MM.1S (cell line): ENCODE measurements around the gene TRIM72.

Experiments used
- DNase-seq: peaks from one replicate; pipeline ENCODE4 v3.0.0-alpha.2; 2015
- H2AFZ ChIP-seq: fragments of 300-600 bp; sonication (generic); 2 replicates; pipeline ENCODE4 v1.6.0; 2016; ENCODE audit warnings: antibody characterized with exemption, low read length
- H3F3A ChIP-seq: fragments of 300-600 bp; sonication (generic); 2 replicates; pipeline ENCODE4 v1.6.1; 2016; ENCODE audit warnings: mild to moderate bottlenecking, antibody characterized with exemption, low read length, moderate library complexity, mixed read lengths; ENCODE audit not compliant: insufficient read depth
- H3K27ac ChIP-seq: fragments of 300-600 bp; sonication (generic); 2 replicates; pipeline ENCODE4 v1.5.1; 2016; ENCODE audit warnings: mild to moderate bottlenecking, low read length
- H3K27me3 ChIP-seq: fragments of 300-600 bp; sonication (generic); replicated peaks from 2 replicates; pipeline ENCODE4 v1.6.0; 2016; ENCODE audit warnings: low read length; ENCODE audit not compliant: insufficient read depth
- H3K36me3 ChIP-seq: fragments of 300-600 bp; sonication (generic); replicated peaks from 2 replicates; pipeline ENCODE4 v1.6.1; 2016; ENCODE audit warnings: mild to moderate bottlenecking, low read length, mixed read lengths; ENCODE audit not compliant: insufficient read depth
- H3K4me1 ChIP-seq: fragments of 300-600 bp; sonication (generic); 2 replicates; pipeline ENCODE4 v1.6.1; 2016; ENCODE audit warnings: low read length, mixed read lengths
- H3K4me2 ChIP-seq: fragments of 300-600 bp; sonication (generic); 2 replicates; pipeline ENCODE4 v1.6.0; 2016; ENCODE audit warnings: low read depth, low read length
- H3K4me3 ChIP-seq: fragments of 300-600 bp; sonication (generic); 2 replicates; pipeline ENCODE4 v1.5.1; 2016; ENCODE audit warnings: low read length, mixed read lengths
- H3K79me2 ChIP-seq: fragments of 300-600 bp; sonication (generic); 2 replicates; pipeline ENCODE4 v1.6.1; 2016; ENCODE audit warnings: mixed run types, low read length, mixed read lengths
- H3K9ac ChIP-seq: fragments of 300-600 bp; sonication (generic); 2 replicates; pipeline ENCODE4 v1.6.1; 2016; ENCODE audit warnings: low read length, mixed read lengths
- H3K9me2 ChIP-seq: fragments of 300-600 bp; sonication (generic); replicated peaks from 2 replicates; pipeline ENCODE4 v1.6.1; 2016; ENCODE audit warnings: mild to moderate bottlenecking, low read length, mixed read lengths; ENCODE audit not compliant: insufficient read depth
- H3K9me3 ChIP-seq: fragments of 300-600 bp; sonication (generic); replicated peaks from 2 replicates; pipeline ENCODE4 v1.6.1; 2016; ENCODE audit warnings: mild to moderate bottlenecking, low read length, mixed read lengths; ENCODE audit not compliant: insufficient read depth
- H4K20me1 ChIP-seq: fragments of 300-600 bp; sonication (generic); 2 replicates; pipeline ENCODE4 v1.6.1; 2016; ENCODE audit warnings: mild to moderate bottlenecking, low read length, moderate library complexity, mixed read lengths; ENCODE audit not compliant: insufficient read depth
- CTCF ChIP-seq: fragments of 300-600 bp; sonication (generic); IDR thresholded peaks from 2 replicates; pipeline ENCODE4 v1.5.1; 2016; ENCODE audit warnings: antibody characterized with exemption, low read length, mixed read lengths
- EZH2 ChIP-seq: fragments of 300-600 bp; sonication (generic); optimal IDR thresholded peaks from 2 replicates; pipeline ENCODE3; 2017; ENCODE audit warnings: low read depth, mild to moderate bottlenecking, antibody characterized with exemption, low read length, mixed read lengths
- EZH2phosphoT487 ChIP-seq: fragments of 300-600 bp; sonication (generic); IDR thresholded peaks from 2 replicates; pipeline ENCODE4 v1.6.1; 2018; ENCODE audit warnings: antibody characterized with exemption, low read length

The TRIM72 gene

DNA sequence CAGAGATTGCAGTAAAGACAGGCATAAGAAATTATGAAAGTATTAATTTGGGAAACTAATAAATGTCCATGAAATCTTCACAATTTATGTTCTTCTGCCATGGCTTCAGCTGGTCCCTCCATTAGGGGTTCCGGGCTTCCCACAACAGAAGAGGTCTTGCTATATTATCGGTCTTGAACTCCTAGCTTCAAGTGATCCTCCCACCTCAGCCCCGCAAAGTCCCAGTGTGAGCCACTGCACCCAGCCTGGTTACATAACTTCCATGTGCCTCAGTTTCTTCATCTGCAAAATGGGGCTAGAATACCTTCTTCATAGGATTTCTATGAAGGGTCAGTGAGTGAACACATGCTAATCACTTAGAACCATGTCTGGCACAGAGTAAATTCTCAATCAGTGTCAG lies 32.4 kb downstream of the TRIM72 start:
- no peaks in the 10 kb centered on the region for H3K9me3 ChIP-seq
- peaks cover 17% of the 10 kb centered on the region; the same call in 1 of the 2 replicates for H3K27me3 ChIP-seq
- DNase-seq, result no peak
- TF ChIP-seq EZH2 (no peak), EZH2phosphoT487 (no peak), CTCF (no peak)
- no peaks in the 10 kb centered on the region for H3K79me2 ChIP-seq
- H3K4me2 ChIP-seq, result no peak overlapping the region
- H2AFZ ChIP-seq, result no peak overlapping the region
- no peak overlapping the region for H3K9ac ChIP-seq
- no peaks in the 10 kb centered on the region for H3F3A ChIP-seq
- H4K20me1 ChIP-seq, result no peaks in the 10 kb centered on the region
- no peak overlapping the region for H3K27ac ChIP-seq
- H3K4me3 ChIP-seq, result no peak overlapping the region
- H3K9me2 ChIP-seq, result no peaks in the 10 kb centered on the region
- H3K36me3 ChIP-seq, result no peaks in the 10 kb centered on the region
- H3K4me1 ChIP-seq, result no peaks in the 10 kb centered on the region

DNA sequence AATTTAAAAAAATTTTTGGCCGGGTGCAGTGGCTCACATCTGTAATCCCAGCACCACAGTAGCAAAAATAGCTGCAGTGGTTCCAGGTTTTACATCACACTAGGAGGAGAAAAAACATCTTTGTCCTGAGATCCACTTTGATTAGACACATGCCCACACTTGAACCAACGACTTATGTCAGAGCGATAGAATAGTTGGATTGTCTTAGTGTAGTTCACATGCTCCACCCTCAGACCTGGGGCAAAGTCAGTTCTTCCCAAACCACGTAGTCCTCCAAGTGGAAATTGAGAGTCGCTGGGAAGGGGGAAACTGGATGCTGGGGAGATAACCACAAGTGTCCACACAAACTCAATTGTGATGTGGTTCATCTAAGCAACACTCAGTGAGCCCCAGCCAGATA lies 34.4 kb downstream of the TRIM72 start:
- Histone ChIP-seq H3K4me3 (no peak overlapping the region), H3K9ac (no peak overlapping the region), H3K9me3 (no peaks in the 10 kb centered on the region), H3K9me2 (no peaks in the 10 kb centered on the region), H3K27ac (no peak overlapping the region), H3K36me3 (no peaks in the 10 kb centered on the region), H3K4me1 (no peaks in the 10 kb centered on the region), H3K79me2 (no peaks in the 10 kb centered on the region), H4K20me1 (no peaks in the 10 kb centered on the region), H2AFZ (no peak overlapping the region), H3K27me3 (peaks cover 11% of the 10 kb centered on the region; the same call in 1 of the 2 replicates), H3F3A (no peaks in the 10 kb centered on the region), H3K4me2 (no peak overlapping the region)
- DNase-seq, result no peak
- TF ChIP-seq CTCF (no peak), EZH2phosphoT487 (no peak), EZH2 (no peak)

DNA sequence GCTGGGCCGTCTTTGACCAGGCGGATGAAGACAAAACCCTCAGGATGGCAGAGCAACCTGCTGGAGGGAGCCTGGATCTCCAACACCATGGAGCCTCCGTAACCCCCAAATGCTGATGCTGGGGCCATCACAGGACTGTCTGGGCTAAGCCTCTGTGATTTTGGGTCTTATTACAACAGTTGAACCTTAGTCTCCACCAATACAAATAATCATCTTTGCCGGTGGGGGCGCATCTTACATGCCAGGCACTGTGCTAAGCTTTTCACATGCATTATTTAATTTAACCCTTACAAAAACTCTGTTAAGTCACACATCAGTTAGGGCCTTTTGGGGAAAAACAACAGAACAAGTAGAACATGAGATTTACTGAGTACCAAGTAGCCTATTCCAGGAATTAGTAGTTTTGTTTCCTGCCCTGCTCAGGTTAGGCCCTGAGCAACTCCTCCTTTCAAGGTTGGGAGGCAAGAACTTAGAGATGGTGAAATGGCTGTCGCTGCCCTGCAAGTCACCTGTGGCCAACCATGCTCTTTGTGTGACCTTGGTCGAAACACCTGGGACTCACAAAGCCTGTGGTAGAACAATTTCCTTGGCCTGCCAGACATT lies 37.0 kb downstream of the TRIM72 start:
- H2AFZ ChIP-seq, result no peak overlapping the region
- no peaks in the 10 kb centered on the region for H3K36me3 ChIP-seq
- no peaks in the 10 kb centered on the region for H3K4me1 ChIP-seq
- no peaks in the 10 kb centered on the region for H4K20me1 ChIP-seq
- TF ChIP-seq CTCF (no peak), EZH2 (no peak), EZH2phosphoT487 (no peak)
- no peak overlapping the region for H3K4me3 ChIP-seq
- no peaks in the 10 kb centered on the region for H3F3A ChIP-seq
- no peaks in the 10 kb centered on the region for H3K79me2 ChIP-seq
- no peak overlapping the region for H3K9ac ChIP-seq
- H3K9me2 ChIP-seq, result no peaks in the 10 kb centered on the region
- H3K4me2 ChIP-seq, result no peak overlapping the region
- no peaks in the 10 kb centered on the region for H3K9me3 ChIP-seq
- peaks cover 11% of the 10 kb centered on the region; the same call in 1 of the 2 replicates for H3K27me3 ChIP-seq
- no peak for DNase-seq
- no peak overlapping the region for H3K27ac ChIP-seq
